Stomach (tissue), 4 donors: ENCODE measurements around the gene RCE1.

Source experiments
- EP300 ChIP-seq: sonication (generic); formaldehyde crosslinking; IDR thresholded peaks from one replicate; pipeline ENCODE4 v1.6.1; 2017; ENCODE audit warnings: antibody characterized with exemption
- TF ChIP-seq, protein P1 (sequence below), 7 experiments: fragments of 450-650 bp in 4 of 7; fragments of 200-600 bp in 3 of 7; sonication (generic) in 3 of 7; IDR thresholded peaks; one replicate each; pipeline ENCODE4 v1.5.1; 2016 to 2019; ENCODE audit warnings: antibody characterized with exemption in 7 of 7, control low read depth in 2 of 7, mild to moderate bottlenecking in 1 of 7

DNA sequence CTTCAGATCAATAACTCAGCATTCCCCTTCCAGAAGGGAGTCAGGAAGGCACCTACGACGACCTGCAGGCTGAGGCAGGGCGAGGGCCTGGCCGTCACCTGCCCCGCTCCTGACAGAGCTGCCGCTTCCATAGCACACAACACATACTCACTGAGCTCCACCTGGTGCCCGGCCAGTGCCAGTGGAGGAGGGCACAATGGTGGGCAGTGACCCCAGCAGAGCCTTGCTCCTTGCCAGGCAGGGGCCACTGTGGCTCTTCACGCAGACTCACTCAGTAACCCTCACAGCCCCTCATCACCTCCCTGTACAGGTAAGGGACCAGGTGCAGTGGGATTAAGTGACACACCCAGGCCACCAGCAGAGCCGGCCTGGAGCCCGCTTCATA is 38.2 kb downstream of the RCE1 start:
- no peak for TF ChIP-seq EP300
- TF ChIP-seq, protein P1, sequence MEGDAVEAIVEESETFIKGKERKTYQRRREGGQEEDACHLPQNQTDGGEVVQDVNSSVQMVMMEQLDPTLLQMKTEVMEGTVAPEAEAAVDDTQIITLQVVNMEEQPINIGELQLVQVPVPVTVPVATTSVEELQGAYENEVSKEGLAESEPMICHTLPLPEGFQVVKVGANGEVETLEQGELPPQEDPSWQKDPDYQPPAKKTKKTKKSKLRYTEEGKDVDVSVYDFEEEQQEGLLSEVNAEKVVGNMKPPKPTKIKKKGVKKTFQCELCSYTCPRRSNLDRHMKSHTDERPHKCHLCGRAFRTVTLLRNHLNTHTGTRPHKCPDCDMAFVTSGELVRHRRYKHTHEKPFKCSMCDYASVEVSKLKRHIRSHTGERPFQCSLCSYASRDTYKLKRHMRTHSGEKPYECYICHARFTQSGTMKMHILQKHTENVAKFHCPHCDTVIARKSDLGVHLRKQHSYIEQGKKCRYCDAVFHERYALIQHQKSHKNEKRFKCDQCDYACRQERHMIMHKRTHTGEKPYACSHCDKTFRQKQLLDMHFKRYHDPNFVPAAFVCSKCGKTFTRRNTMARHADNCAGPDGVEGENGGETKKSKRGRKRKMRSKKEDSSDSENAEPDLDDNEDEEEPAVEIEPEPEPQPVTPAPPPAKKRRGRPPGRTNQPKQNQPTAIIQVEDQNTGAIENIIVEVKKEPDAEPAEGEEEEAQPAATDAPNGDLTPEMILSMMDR (IDR thresholded peaks at IDR 0.05): no peak
